GM18498 (cell line): ENCODE data around the gene PCDHB8.
"Not testable (repeated sequence)": the region's sequence is repeated elsewhere in the genome, so short reads cannot be mapped to it uniquely, and the experiment has no call there.

Experiments used
- ATAC-seq: cut with Tn5 transposase; IDR thresholded peaks from one replicate; pipeline ENCODE4 v1.9.1; 2021; ENCODE audit warnings: mild to moderate bottlenecking, moderate library complexity; ENCODE audit not compliant: unreplicated experiment

The PCDHB8 gene

GRCh38 chr5:141177577-141178191, at the start of gene PCDHB8:
PCDHB8 (plus strand) TSS chr5:141177790; CDS start chr5:141178035, 245 bp downstream.
- ATAC-seq = not testable (repeated sequence)

- no peak for ATAC-seq
Measured at GRCh38 chr5:141135030-141135717, 42.4 kb upstream of the PCDHB8 start, which contains the start of gene PCDHB5. PCDHB5 (plus strand) TSS chr5:141135206; CDS start chr5:141135435, 229 bp downstream.

- no peak for ATAC-seq
Measured at GRCh38 chr5:141135718-141136266, 41.8 kb upstream of the PCDHB8 start.

GRCh38 chr5:141137346-141137745, 40.2 kb upstream of the PCDHB8 start:
- ATAC-seq = not testable (repeated sequence)

- ATAC-seq = no peak
Measured at GRCh38 chr5:141149812-141150211, 27.8 kb upstream of the PCDHB8 start, which contains the start of gene PCDHB6. PCDHB6 (plus strand) TSS chr5:141150057; CDS start chr5:141150258, 201 bp downstream.

GRCh38 chr5:141150224-141150992, 27.2 kb upstream of the PCDHB8 start:
- ATAC-seq = no peak

GRCh38 chr5:141150993-141151325, 26.6 kb upstream of the PCDHB8 start:
- ATAC-seq = no peak

GRCh38 chr5:141151632-141152031, 26.0 kb upstream of the PCDHB8 start:
- ATAC-seq = not testable (repeated sequence)

- ATAC-seq = not testable (repeated sequence)
Measured at GRCh38 chr5:141152096-141152495, 25.5 kb upstream of the PCDHB8 start.

GRCh38 chr5:141155540-141156374, 21.8 kb upstream of the PCDHB8 start:
- ATAC-seq = no peak

- not testable (repeated sequence) for ATAC-seq
Measured at GRCh38 chr5:141157356-141157755, 20.2 kb upstream of the PCDHB8 start.

- ATAC-seq = not testable (repeated sequence)
Measured at GRCh38 chr5:141157901-141158300, 19.7 kb upstream of the PCDHB8 start.

- no peak for ATAC-seq
Measured at GRCh38 chr5:141172381-141173204, 5.0 kb upstream of the PCDHB8 start, which contains the start of gene PCDHB7. PCDHB7 (plus strand) TSS chr5:141172644; CDS start chr5:141172836, 192 bp downstream.

GRCh38 chr5:141174291-141175104, 3.1 kb upstream of the PCDHB8 start:
- ATAC-seq = not testable (repeated sequence)

- ATAC-seq = no peak
Measured at GRCh38 chr5:141175933-141176332, 1.7 kb upstream of the PCDHB8 start.

- ATAC-seq = not testable (repeated sequence)
Measured at GRCh38 chr5:141179371-141179770, 1.8 kb downstream of the PCDHB8 start.

GRCh38 chr5:141179876-141180275, 2.3 kb downstream of the PCDHB8 start:
- ATAC-seq = not testable (repeated sequence)

- no peak for ATAC-seq
Measured at GRCh38 chr5:141180313-141180712, 2.7 kb downstream of the PCDHB8 start.
